ENCODE measurements around the gene PLA2G2E.
A peak's percentile ranks its signal among the peaks of the same experiment; 100 is the strongest.

PLA2G2E gene

GRCh38 chr1:19923137-19923952 is at the start of gene PLA2G2E:
Gene PLA2G2E (minus strand): TSS chr1:19923617. CDS start chr1:19923559, 58 bp downstream.
- DNase-seq (ENCODE audit: low read depth) = no peak

- no peak for DNase-seq (ENCODE audit: low read depth)
Observed at GRCh38 chr1:19971664-19972063, 48.2 kb upstream of the PLA2G2E start.

- no peak for DNase-seq (ENCODE audit: low read depth)
Observed at GRCh38 chr1:19969898-19970660, 46.7 kb upstream of the PLA2G2E start.

GRCh38 chr1:19967808-19968207 is 44.4 kb upstream of the PLA2G2E start:
- no peak for DNase-seq (ENCODE audit: low read depth)

GRCh38 chr1:19964542-19964941 is 41.1 kb upstream of the PLA2G2E start:
- no peak for DNase-seq (ENCODE audit: low read depth)

- DNase-seq (ENCODE audit: low read depth) = no peak
Observed at GRCh38 chr1:19963636-19964035, 40.2 kb upstream of the PLA2G2E start.

- no peak for DNase-seq (ENCODE audit: low read depth)
Observed at GRCh38 chr1:19960591-19960990, 37.2 kb upstream of the PLA2G2E start.

GRCh38 chr1:19957779-19958178 is 34.4 kb upstream of the PLA2G2E start:
- DNase-seq (ENCODE audit: low read depth) = no peak

- DNase-seq (ENCODE audit: low read depth) = no peak
Observed at GRCh38 chr1:19955534-19956170, 32.2 kb upstream of the PLA2G2E start.

- DNase-seq (ENCODE audit: low read depth) = no peak
Observed at GRCh38 chr1:19954059-19954458, 30.6 kb upstream of the PLA2G2E start.

GRCh38 chr1:19949016-19949415 is 25.6 kb upstream of the PLA2G2E start:
- DNase-seq (ENCODE audit: low read depth) = peak; percentile 79

GRCh38 chr1:19946971-19947370 is 23.6 kb upstream of the PLA2G2E start:
- no peak for DNase-seq (ENCODE audit: low read depth)

- DNase-seq (ENCODE audit: low read depth) = no peak
Observed at GRCh38 chr1:19946331-19946751, 22.9 kb upstream of the PLA2G2E start.

GRCh38 chr1:19945914-19946313 is 22.5 kb upstream of the PLA2G2E start:
- no peak for DNase-seq (ENCODE audit: low read depth)

- no peak for DNase-seq (ENCODE audit: low read depth)
Observed at GRCh38 chr1:19942657-19943056, 19.2 kb upstream of the PLA2G2E start.

- DNase-seq (ENCODE audit: low read depth) = no peak
Observed at GRCh38 chr1:19942088-19942487, 18.7 kb upstream of the PLA2G2E start.

- no peak for DNase-seq (ENCODE audit: low read depth)
Observed at GRCh38 chr1:19941206-19941568, 17.8 kb upstream of the PLA2G2E start.

GRCh38 chr1:19940486-19941205 is 17.2 kb upstream of the PLA2G2E start:
- no peak for DNase-seq (ENCODE audit: low read depth)

GRCh38 chr1:19938472-19938871 is 15.1 kb upstream of the PLA2G2E start:
- DNase-seq (ENCODE audit: low read depth) = peak; percentile 3

GRCh38 chr1:19936061-19936750 is 12.8 kb upstream of the PLA2G2E start:
- DNase-seq (ENCODE audit: low read depth) = no peak

GRCh38 chr1:19934336-19934735 is 10.9 kb upstream of the PLA2G2E start:
- DNase-seq (ENCODE audit: low read depth) = no peak

- no peak for DNase-seq (ENCODE audit: low read depth)
Observed at GRCh38 chr1:19932866-19933265, 9.4 kb upstream of the PLA2G2E start.
